Cardiac septum (tissue), 1 donor: ENCODE results near the gene CRBN. TPM values are rescaled to one million over a fixed set of nuclear protein-coding genes. Genes with fewer than 3 reads are reported as not detected.
A peak's percentile ranks its signal among the peaks of the same experiment; 100 is the strongest.

ENCODE experiments used
- DNase-seq: peaks from one replicate; pipeline ENCODE4 v3.0.0-alpha.2; 2020; ENCODE audit warnings: low spot score
- intact Hi-C: fragments of 100-400 bp; cut with DNase I; formaldehyde crosslinking; loops from one replicate; pipeline ENCODE4 v1.14.0; 2022
- total RNA-seq: library from RNA; stranded (reverse); fragmentation: NEBNext Ultra II Directional; extraction: Animal tissue kit (Norgen Biotek cat#: 25700); gene quantifications from one replicate; pipeline ENCODE4 v1.2.1, GENCODE V29; 2021
- donor health status: DM: no; HTN: no; CAD: no.

The CRBN gene
- total RNA-seq, 1 donor from 2014 or later, result 41.3 TPM

DNA sequence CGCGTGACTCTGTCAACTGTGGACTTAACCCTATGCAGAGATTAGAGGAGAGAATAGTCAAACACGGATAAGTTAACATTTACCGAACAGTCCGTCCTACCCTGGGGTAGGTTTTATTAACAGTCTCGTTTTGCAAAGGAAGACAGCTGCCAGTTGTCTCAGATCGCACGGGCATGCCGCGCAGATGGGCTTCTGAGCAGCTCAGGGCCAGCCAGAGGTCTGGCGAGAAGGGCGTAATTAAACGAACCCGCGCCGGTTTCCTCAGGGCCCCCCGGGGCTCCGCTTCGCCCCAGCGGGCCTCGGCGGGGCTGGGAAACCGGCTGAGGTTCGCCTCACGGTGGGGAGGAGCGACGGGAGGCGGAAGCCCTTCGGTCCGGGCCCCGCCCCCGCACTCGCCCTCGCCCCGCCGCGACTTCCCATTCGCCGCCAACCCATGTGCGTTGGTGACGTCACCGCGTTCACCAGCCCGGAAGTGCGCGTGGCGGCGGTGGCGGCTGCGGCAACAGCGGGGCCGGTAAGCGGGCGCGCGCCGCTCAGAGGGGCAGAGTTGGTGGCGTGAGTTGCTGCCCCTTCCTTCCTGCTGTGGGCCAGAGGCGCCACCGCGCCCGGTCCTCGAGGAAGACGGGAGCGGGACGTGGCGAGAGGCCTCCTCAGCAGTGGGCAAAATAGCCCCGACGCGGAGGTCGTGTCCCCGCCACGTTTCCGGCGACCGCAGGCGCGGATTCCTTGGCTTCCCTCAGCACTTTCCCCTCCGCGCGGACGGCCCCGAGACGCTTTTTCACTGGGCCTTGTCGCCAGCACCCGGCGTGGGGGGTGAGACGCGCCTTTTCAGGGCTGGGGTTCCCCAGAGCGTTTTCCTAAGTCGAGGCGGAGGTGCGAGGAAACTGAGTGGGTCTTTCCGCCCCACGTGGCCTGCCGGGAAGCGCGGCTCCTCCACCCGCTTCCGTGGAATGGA lies 52.7 kb downstream of the CRBN start, which contains the start of gene TRNT1:
Gene TRNT1, plus strand, starts transcription at position 464 of the 955 bp plus-strand sequence. CDS start 2,101 bp downstream, outside the sequence.
- intact Hi-C loops, result loop anchor here (2.0 kb wide), 1 partner anchor 52 kb away; the partner anchor contains the start of gene CRBN
- DNase-seq, result peak; percentile 98

DNA sequence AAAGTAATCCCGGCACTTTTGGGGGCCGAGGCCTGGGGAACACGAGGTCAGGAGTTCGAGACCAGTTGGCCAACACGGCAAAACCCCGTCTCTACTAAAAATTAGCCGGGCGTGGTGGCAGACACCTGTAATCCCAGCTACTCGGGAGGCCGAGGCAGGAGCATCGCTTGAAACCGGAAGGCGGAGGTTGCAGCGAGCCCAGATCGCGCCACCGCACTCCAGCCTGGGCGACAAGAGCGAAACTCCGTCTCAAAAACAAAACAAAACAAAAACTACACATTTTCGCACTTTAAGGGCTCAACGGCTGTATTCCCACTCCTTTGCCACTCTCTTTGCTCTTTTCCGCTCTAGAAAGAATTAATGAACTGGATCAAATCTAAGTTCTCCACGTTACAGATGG lies 53.5 kb downstream of the CRBN start:
- no peak for DNase-seq
- intact Hi-C loops, result loop anchor here (2.0 kb wide), 1 partner anchor 53 kb away; the partner anchor contains the start of gene CRBN

DNA sequence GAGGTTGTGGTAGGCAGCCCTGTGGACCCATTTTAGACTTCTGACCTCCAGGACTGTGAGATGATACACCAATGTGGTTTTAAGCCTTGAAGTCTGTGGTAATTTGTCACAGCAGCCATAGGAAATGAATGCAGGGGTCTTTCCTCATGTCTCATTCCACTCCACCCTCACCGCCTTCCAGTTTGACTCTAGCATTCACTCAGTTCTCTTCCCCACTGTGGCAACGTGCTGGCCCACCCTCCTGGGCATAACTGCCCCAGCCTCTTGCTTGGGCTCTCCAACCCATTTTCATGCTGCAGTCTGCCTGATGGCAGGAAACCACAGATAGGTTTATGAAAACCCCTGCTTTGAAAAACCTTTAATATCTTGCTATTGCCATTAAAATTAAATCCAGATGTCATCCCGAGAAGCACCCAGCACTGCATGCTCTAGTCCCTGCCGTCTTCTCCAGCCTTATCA lies 60.1 kb downstream of the CRBN start:
- intact Hi-C loops, result no loop called here
- no peak for DNase-seq

DNA sequence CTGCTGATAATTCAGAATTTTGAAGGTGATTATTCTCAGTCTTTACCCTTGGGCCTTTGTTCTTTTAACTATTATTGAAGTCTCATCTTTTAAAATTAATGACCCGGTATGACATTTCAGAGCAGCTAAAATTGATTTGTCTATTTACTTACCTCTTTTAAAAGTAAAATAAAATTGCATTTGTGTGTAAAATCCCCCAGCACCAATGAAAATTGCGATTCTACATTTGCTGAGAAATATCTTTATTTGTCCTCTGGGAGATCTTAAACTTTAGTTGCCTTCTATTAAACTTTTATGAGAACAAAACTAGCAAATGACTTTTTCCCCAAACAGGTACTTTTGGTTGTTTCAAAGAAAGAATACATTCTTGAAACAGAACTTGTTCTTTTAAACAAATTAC lies 61.8 kb downstream of the CRBN start:
- intact Hi-C loops, result no loop called here
- no peak for DNase-seq

DNA sequence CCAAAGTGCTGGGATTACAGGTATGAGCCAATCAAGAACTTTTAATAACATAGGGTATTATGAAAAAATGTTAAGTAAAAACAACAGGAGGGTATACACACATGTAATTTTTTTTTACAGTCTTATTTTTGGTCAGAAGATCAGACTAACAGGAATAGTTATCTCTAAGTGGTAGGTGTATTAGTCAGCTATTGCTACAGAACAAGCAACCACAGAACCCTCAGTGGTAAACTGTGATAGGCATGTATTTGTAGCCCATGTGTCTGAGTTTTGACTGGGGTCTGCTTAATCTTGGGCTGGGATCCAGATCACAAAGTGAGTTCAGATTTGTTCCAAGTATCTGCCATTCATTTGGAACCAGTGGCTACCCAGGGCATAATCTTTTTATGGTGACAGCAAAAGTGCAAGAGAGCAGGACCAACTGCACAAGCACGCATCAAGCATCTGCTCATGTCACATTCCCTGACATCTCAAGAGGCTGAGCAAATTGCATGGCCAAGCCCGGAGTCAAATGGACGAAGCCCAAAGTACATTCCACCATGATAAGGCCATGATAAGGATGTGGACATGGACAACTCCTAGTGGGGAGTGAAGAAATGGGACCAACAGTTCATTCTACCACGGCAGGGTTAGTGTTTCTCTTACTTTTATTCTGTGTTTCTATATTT lies 66.3 kb downstream of the CRBN start:
- no peak for DNase-seq
- intact Hi-C loops, result no loop called here

DNA sequence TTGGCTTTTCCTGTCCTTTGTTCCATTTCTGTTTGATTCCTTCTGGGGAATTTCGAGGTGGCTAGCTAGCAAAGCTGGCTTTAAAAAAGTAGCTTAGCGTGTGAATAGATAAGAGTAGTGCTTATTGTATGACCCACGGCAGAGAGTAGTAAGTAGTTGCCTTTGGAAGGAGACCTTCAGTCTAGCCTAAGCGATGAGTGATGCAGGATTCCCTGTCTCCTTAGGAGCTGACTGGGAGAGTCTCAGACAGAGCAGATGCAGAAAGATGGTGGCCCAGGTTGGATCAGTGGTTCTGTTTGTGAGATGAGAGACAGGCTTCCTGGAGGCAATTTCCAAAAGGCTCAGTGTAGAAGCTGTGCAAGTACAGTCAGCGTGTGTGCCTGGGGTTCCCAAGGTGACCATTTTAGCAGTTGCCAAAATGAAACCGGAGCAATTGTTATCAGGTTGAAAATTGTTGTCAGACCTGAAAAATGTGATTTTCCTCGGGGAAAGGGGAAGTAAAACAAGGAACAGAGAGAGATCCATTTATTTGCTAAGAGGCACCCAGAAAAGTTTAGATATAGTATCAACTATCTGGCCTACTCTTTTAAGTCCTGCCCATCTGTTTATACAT lies 68.6 kb downstream of the CRBN start:
- DNase-seq, result no peak
- intact Hi-C loops, result no loop called here

DNA sequence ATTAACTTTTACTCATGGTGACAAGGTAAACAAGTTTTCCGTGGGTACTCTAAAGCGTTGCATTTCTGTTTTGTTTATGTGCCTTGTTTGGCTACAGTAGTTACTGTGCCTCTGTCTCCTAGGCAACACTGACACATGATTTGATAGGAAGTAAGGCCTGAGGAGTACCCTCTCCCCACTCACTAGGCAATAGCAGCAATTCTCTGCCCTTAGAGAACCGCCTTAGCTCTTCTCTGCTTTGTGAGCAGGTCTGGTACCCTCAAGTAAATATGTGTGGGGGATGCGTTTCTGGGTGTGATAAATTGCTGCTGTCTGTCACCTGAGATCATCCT lies 69.2 kb downstream of the CRBN start, which contains the start of gene IL5RA:
Gene IL5RA, minus strand, starts transcription at position 76 of the 332 bp plus-strand sequence. CDS start 5,390 bp downstream, outside the sequence.
- intact Hi-C loops, result no loop called here
- DNase-seq, result no peak

DNA sequence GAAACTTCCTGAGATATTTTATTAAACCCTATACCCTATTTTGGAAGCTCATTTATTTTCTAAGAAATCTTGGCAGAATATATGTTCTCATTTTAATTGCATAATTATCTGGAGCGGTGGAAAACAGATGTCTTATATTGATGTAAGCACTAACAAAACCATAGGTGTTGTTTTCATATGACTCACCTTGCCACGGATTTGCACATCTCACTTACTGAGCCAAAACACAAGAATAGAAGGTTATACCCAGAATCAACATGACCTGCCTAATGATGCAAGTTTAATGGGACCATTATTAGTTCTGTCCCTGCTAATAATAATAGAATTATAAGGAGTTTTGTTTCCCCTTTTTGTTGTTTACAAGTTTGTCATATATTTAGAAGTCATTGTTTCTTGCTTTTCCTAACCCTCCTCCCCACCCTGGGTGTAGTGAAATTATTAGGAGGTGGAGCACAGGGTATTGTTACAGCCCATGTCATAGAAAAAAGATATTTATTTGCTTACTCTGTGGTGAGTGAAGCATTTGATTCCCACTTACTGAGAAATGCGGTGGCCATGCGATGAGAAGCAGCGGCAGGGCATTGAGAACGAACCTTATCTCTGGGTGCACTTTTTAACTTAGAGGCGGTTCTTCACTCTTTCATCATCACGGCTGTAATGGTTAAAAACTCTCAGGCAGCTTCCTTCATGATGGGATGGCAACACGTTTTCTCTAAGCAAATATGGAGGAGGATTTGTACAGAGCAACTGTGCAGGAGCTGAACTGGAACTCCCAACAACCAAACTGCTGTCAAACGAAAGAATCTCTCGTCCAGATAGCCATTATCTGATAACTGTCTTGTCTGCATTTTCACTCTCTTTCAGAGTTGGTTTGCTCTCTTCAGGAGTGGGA lies 69.8 kb downstream of the CRBN start:
- no peak for DNase-seq
- intact Hi-C loops, result no loop called here

DNA sequence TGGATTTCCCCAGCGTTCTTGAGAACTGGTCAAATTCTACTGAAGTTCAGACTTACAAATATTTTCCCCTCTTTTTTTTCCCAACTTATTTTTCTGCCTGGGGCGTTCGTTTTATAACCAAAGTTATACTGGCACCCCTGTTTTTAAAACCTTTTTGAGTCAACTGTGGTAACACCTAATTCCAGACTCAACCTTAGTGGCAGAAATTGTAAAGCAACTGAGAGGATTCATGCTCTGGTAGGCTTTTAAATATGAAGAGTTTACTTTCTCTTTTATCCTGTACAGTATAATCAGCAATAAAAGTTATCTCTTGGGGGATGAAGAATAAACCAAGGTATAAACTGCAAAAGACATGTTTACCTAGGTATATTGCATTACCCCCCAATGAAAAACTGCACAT lies 71.6 kb downstream of the CRBN start:
- DNase-seq, result no peak
- intact Hi-C loops, result no loop called here

DNA sequence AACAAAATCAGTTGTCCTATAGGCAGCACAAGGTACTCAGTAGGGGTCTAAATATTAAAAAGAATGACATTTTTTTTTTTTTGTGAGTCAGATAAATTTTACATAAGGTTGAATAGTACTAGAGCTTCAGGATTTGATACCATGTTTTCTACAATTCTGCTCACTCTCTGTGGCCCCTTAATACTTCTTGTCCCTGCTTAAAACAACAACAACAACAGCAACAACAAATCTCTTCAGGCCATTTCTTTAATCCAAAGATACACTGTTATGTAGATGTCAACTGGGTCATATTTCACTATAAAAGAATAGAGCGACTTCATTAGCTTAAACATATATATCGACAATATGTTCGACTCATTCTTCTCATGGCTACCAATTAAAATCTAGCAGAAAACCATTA lies 72.3 kb downstream of the CRBN start:
- no peak for DNase-seq
- intact Hi-C loops, result no loop called here

DNA sequence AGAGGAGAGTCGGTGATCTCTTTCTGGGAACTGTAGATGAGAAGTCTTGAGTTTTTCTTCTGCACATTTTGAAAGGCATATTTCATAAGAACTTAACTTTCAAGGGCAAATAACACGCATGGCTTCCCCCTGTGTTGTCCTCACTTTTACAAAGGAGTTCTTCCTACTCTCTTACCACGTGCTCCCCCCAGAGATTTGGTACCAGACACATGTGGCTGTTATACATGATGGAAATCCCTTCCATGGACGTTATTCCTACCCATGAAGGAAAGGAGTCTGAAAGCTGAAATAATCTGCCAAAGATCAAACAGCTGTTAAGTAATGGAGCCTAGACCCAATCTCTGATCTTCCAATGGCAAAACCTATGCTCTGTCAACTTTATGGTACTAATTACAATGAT lies 73.7 kb downstream of the CRBN start:
- no peak for DNase-seq
- intact Hi-C loops, result no loop called here

DNA sequence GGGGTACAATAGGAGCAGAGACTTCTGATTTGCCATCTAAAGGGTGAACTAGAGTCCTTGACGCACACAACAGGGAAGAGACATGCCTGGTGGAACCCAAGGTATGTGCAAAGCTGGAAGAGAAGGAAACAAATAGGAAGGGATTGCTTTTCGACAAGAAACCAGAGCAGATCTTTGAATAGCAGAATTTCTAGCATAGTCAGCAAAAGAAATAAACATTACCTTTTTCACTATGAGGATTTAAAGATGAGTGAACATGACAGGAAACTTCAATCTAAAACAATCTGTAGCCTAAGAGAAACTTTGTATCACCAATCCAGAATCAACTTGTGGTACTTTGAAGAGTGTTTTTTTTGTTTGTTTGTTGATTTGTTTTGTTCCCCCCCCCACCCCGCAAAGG lies 74.2 kb downstream of the CRBN start:
- no peak for DNase-seq
- intact Hi-C loops, result no loop called here

DNA sequence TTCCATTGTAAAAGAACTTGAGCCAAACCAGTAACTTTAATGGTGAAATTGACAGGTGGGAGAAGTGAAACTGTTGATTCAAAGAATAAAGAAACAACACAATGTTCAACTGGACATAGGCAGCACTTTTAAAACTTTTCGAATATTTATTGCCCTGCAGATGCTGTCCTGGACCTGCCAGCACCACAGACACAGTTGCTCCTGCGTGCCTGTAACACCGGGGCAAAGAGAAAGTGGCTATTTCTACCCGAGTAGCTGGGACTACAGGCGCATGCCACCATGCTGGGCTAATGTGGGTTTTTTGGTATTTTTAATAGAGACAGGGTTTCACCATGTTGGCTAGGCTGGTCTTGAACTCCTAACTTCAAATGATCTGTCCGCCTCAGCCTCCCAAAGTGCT lies 76.7 kb downstream of the CRBN start:
- intact Hi-C loops, result no loop called here
- no peak for DNase-seq

DNA sequence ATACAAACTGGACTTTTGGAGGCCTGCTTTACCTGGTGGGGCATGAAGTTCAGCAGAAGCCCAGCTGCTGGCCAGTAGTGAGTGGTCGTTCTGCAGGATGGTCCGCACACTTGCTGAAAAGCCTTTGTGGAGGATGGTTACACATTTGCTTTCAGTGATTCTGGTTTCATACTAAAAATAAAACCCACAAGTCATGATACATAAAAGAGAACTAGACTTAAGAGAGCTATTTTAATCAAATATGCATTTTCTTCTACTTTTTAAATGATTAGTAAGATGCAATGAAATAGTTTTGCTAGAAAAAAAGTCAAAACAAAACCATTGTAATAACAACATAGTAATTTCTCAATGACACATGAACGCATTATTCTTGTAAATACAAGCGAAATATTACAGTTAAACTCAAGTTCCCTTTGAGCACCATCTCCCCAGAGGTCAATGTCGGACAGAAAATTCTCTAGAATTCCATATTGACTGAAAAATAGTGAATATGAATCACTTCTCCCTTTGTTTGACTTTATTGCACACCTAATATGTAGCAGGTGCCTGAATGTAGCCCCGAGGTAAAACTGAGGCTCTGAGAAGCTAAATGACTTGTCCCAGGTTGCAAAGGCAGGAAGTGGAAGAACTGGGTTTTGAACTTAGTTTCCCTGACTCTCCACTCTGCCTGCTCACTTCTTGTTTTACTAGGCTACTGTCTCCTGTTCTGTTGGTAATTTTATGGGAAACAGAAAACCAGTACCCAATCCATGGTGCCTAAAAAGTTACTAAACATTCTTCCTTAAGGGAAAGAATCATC lies 77.6 kb downstream of the CRBN start:
- intact Hi-C loops, result no loop called here
- DNase-seq, result no peak

Other genes starting within 250 kb of the CRBN start
- 0.40 TPM for gene IL5RA, start 69.3 kb downstream of the CRBN start, total RNA-seq
- 13.2 TPM for gene TRNT1, start 52.8 kb downstream of the CRBN start, total RNA-seq